ENCODE measurements around the gene FAM219A. TPM values are rescaled to one million over a fixed set of nuclear protein-coding genes. Genes with fewer than 3 reads are reported as not detected.
"Not testable (repeated sequence)": the region's sequence is repeated elsewhere in the genome, so short reads cannot be mapped to it uniquely, and the experiment has no call there.

FAM219A gene
- total RNA-seq, 1 donor from 2014 or later, result 17.5 TPM

DNA sequence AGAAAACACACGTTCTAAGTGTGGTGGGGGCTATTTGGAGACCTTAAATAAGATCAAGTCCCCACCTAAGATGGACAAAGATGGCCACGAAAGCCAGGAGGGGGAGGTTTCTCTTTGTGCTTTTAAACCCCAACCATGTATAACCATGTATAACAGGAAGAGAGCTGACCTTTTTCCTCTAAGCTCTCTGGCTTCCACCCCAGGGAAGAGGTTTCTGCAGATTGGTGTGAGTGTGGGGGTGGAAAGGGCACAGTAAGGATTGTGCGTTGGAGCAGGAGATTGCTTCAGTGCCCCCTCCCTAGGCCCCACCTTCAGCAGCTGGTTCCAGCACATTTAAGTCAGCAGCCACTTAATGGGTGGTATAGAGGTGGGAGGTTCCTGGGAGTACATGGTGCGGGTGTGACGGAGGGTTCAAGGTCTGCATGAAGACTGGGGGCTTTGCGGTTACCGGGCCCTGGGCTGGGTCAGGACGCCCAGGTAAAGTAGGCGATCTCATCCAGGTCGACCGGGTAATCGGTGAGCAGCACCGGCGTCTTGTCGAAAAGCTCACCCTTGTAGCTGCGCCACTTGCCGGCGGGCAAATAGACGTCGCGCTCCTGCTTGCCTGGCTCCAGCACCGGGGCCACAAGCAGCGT, 87.9 kb downstream of the FAM219A start:
- Mint-ChIP-seq H3K27ac (no peak overlapping the region), H3K36me3 (ENCODE audit: insufficient read depth) (peaks cover 24% of the 10 kb centered on the region), H3K27me3 (no peaks in the 10 kb centered on the region), H3K4me3 (ENCODE audit: low read depth) (no peak overlapping the region), H3K9me3 (ENCODE audit: low read depth) (peaks cover 3% of the 10 kb centered on the region), H3K4me1 (ENCODE audit: low read depth) (peaks cover 10% of the 10 kb centered on the region)
- TF ChIP-seq, protein P1, sequence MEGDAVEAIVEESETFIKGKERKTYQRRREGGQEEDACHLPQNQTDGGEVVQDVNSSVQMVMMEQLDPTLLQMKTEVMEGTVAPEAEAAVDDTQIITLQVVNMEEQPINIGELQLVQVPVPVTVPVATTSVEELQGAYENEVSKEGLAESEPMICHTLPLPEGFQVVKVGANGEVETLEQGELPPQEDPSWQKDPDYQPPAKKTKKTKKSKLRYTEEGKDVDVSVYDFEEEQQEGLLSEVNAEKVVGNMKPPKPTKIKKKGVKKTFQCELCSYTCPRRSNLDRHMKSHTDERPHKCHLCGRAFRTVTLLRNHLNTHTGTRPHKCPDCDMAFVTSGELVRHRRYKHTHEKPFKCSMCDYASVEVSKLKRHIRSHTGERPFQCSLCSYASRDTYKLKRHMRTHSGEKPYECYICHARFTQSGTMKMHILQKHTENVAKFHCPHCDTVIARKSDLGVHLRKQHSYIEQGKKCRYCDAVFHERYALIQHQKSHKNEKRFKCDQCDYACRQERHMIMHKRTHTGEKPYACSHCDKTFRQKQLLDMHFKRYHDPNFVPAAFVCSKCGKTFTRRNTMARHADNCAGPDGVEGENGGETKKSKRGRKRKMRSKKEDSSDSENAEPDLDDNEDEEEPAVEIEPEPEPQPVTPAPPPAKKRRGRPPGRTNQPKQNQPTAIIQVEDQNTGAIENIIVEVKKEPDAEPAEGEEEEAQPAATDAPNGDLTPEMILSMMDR (IDR thresholded peaks at IDR 0.05; ENCODE audit: unreplicated experiment), result no peak
- no peak for DNase-seq (ENCODE audit: low spot score, unreplicated experiment)

- no peak for DNase-seq (ENCODE audit: low spot score, unreplicated experiment)
- Mint-ChIP-seq H3K36me3 (ENCODE audit: insufficient read depth) (peaks cover 24% of the 10 kb centered on the region), H3K27me3 (no peaks in the 10 kb centered on the region), H3K4me1 (ENCODE audit: low read depth) (peaks cover 3% of the 10 kb centered on the region), H3K9me3 (ENCODE audit: low read depth) (peaks cover 3% of the 10 kb centered on the region), H3K4me3 (ENCODE audit: low read depth) (no peak overlapping the region), H3K27ac (no peak overlapping the region)
- TF ChIP-seq, protein P1 (IDR thresholded peaks at IDR 0.05; ENCODE audit: unreplicated experiment), result no peak
Measured at GRCh38 chr9:34369636-34370035, 88.7 kb downstream of the FAM219A start.

DNA sequence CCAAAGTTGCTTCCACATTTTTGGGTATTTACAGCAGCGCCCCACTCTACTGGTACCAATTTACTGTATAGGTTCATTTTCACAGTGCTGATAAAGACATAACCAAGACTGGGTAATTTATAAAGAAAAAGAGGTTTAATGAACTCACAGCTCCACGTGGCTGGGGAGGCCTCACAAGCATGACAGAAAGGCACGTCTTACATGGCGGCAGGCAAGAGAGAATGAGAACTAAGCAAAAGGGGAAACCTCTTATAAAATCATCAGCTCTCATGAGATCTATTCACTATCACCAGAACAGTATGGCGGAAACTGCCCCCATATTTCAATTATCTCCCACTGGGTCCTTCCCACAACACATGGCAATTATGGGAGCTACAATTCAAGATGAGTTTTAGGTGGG, 89.6 kb downstream of the FAM219A start:
- H3K36me3 Mint-ChIP-seq (ENCODE audit: insufficient read depth), result peaks cover 24% of the 10 kb centered on the region
- H3K4me3 Mint-ChIP-seq (ENCODE audit: low read depth); H3K27ac Mint-ChIP-seq; H3K27me3 Mint-ChIP-seq; H3K4me1 Mint-ChIP-seq (ENCODE audit: low read depth); H3K9me3 Mint-ChIP-seq (ENCODE audit: low read depth); DNase-seq (ENCODE audit: low spot score, unreplicated experiment): not testable (repeated sequence)

DNA sequence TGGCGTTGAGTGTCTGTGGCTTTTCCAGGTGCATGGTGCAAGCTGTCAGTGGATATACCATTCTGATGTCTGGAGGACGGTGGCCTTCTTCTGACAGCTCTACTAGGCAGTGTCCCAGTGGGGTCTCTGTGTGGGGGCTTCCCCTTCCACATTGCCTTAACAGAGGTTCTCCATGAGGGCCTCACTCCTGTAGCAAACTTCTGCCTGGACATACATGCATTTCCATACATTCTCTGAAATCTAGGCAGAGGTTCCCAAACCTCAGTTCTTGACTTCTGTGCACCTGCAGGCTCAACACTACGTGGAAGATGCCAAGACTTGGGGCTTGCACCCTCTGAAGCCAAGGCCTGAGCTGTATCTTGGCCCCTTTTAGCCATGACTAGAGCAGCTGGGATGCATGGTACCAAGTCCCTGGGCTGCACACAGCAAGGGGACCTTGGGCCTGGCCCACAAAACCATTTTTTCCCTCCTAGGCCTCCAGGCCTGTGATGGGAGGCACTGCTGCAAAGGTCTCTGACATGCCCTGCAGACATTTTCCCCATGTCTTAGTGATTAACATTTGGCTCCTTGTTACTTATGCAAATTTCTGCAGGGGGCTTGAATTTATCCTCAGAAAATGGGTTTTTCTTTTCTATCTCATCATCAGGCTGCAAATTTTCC, 90.5 kb downstream of the FAM219A start:
- peaks cover 14% of the 10 kb centered on the region for H3K27me3 Mint-ChIP-seq
- H3K4me1 Mint-ChIP-seq (ENCODE audit: low read depth); H3K27ac Mint-ChIP-seq; H3K9me3 Mint-ChIP-seq (ENCODE audit: low read depth); DNase-seq (ENCODE audit: low spot score, unreplicated experiment); H3K4me3 Mint-ChIP-seq (ENCODE audit: low read depth): not testable (repeated sequence)
- H3K36me3 Mint-ChIP-seq (ENCODE audit: insufficient read depth), result peaks cover 23% of the 10 kb centered on the region

GRCh38 chr9:34366365-34366764, 92.0 kb downstream of the FAM219A start:
- Mint-ChIP-seq H3K27ac (no peak overlapping the region), H3K27me3 (peaks cover 19% of the 10 kb centered on the region), H3K36me3 (ENCODE audit: insufficient read depth) (peaks cover 17% of the 10 kb centered on the region), H3K4me1 (ENCODE audit: low read depth) (peaks cover 5% of the 10 kb centered on the region), H3K9me3 (ENCODE audit: low read depth) (peaks cover 3% of the 10 kb centered on the region), H3K4me3 (ENCODE audit: low read depth) (no peak overlapping the region)
- no peak for DNase-seq (ENCODE audit: low spot score, unreplicated experiment)
- TF ChIP-seq, protein P1 (IDR thresholded peaks at IDR 0.05; ENCODE audit: unreplicated experiment), result no peak

DNA sequence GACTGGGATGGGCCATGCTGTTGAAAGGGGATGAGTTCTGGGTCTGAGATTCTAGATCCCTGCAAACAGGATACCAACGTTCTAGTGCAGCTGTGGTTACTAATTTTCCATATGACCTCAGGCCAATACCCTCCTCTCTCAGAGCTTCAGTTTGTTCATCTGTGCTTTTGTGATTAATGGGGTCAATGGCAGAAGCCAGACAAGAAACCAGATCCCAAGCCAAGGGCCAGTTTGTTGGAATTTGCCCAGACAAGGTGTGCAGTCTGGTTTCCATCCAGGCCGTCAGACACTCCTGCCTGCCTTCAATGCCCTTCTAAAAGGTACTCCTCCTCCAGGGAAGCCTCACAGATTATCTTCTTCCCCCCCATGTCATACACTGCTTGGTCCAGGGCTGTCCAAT, 93.1 kb downstream of the FAM219A start:
- no peak for DNase-seq (ENCODE audit: low spot score, unreplicated experiment)
- TF ChIP-seq, protein P1 (IDR thresholded peaks at IDR 0.05; ENCODE audit: unreplicated experiment), result no peak
- peaks cover 19% of the 10 kb centered on the region for H3K27me3 Mint-ChIP-seq
- no peak overlapping the region for H3K27ac Mint-ChIP-seq
- peaks cover 5% of the 10 kb centered on the region for H3K4me1 Mint-ChIP-seq (ENCODE audit: low read depth)
- H3K4me3 Mint-ChIP-seq (ENCODE audit: low read depth), result no peak overlapping the region
- peaks cover 3% of the 10 kb centered on the region for H3K9me3 Mint-ChIP-seq (ENCODE audit: low read depth)
- peaks cover 13% of the 10 kb centered on the region for H3K36me3 Mint-ChIP-seq (ENCODE audit: insufficient read depth)

Measured in progenitor cell of endocrine pancreas (in vitro differentiated cells).